Activated naive CD4-positive, alpha-beta T cell (primary cell): Measurements from ENCODE around the gene GOLGB1.
"Not testable (repeated sequence)": the region's sequence is repeated elsewhere in the genome, so short reads cannot be mapped to it uniquely, and the experiment has no call there.

Experiments
- DNase-seq, 4 experiments: peaks; one replicate each; lab custom pipeline; 2025; lab: John Stamatoyannopoulos, UW

The GOLGB1 gene

DNA sequence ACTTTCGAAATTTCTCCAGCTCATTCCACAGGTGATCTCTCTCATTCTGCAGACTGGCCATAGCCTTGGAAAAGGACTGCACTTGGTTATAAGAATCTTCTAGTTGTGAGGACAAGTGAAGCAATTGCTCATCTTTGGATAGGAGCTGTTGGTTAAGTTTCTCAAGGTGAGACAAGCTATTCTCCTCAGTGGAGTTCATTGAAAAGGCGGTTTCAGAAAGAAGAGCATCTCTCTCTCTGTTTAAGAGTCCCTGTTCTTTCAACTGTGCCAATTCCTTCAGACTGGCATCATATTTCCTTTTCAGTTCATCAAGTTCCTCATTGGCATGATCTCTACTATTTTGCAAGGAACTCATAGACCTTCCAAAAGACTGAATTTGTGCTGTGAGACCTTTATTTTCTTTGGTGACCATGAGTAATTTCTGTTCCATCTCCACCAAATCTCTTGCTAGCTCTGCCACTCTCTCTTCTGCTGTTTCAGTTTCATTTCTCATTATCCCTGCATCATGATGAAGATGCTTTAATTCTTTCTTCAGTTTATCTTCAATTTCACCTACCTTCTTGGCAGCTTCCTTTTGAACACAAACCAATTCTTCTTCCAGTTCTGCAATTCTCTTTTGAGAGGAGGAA is 58.6 kb downstream of the GOLGB1 start:
- DNase-seq: no peak

DNA sequence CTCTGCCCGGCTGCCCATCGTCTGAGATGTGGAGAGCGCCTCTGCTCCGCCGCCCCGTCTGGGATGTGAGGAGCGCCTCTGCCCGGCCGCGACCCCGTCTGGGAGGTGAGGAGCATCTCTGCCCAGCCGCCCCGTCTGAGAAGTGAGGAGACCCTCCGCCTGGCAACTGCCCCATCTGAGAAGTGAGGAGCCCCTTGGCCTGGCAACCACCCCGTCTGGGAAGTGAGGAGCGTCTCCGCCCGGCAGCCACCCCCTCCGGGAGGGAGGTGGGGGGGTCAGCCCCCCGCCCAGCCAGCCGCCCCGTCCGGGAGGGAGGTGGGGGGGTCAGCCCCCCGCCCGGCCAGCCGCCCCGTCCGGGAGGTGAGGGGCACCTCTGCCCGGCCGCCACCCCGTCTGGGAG is 60.8 kb downstream of the GOLGB1 start:
- DNase-seq: not testable (repeated sequence)

DNA sequence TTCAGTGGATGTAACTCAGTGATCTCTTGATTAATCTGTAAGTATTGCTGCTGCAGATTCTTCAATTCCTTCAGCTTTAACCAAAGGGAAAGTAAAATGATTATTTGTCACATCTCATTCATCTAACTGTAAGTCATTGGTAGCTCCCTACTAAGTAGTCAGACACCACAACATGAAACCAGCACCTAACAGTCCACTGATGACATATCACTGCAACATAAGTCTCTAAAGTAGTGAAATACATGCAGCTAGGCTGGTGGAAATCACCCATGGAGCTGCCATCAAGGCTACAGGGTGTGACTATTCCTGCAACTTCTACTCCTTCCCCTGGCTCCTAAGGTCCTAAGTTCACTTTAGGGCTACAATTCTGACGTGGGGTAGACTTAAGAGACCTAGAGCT is 67.7 kb downstream of the GOLGB1 start:
- no peak for DNase-seq

DNA sequence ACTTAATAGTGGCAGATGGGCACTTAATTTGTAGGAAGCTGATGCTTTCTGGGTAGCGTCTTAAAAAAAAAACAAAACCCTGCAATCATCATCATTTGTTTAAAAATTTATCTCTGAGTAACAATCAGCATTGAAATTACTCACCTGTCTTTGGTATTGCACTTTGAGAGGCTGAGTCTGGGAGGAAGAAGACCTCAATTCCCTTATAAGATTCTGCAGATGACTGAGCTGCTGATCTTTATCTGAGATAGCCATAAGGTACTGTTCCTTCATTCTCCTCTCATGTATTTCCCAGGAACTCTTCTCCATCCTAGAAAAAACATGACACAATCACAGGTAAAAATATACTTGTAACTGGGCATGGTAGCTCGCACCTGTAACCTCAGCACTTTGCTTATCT is 72.4 kb downstream of the GOLGB1 start:
- DNase-seq: no peak

DNA sequence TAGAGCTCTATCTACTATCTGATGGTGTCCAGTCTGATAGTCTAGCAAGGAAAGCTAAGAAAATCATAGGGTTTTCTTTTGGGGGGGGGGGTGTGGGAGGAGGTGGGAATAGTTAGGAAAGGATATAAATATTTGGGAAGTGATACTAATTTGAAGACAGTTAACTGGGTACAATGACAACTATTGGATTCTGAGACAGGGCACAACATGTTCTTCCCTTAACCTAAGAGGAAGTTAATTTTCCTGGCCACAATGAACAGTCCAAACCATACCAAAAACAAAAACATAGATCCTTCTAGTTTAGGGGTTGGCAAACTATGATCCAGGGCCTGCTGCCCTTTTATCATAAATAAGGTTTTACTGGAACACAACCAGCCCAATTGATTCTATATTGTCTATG is 78.9 kb downstream of the GOLGB1 start:
- DNase-seq: no peak

DNA sequence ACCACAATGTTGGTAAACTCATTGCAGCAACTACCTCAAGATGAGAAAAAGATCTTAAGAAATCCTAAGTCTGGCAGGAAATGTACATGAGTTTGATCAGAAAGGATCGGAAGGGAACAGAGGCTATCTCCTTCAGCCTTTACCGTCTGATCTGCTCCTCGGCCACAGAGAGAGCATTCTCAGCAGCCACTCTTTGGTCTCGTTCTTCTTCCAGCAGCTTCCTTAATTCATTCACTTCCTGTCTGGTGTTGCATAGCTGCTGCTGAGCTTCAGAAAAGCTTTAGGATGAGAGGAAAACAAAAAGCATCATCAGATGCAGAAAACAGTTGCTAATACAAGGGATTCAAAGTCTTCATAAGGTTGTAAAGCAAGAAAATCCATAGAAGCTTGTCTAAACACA is 82.2 kb downstream of the GOLGB1 start:
- no peak for DNase-seq

DNA sequence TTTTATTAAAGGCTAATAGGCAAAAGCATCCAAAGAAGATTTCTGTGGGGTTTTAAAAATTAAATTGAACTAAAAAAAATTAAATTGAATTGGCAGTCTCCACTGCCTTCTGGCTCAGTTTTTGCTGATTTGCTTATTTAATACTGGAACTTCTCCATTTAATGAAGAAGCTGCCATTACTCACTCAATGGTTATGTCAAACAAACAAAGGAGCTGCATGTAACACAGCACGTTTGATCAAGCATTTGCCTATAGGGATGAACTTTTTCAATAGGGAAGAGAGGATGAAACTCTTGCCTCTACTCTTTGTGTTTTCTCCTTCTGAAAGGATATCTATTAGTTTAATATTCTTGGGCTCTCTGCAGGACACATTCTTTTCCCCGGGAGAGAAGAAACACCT is 84.1 kb downstream of the GOLGB1 start:
- no peak for DNase-seq

DNA sequence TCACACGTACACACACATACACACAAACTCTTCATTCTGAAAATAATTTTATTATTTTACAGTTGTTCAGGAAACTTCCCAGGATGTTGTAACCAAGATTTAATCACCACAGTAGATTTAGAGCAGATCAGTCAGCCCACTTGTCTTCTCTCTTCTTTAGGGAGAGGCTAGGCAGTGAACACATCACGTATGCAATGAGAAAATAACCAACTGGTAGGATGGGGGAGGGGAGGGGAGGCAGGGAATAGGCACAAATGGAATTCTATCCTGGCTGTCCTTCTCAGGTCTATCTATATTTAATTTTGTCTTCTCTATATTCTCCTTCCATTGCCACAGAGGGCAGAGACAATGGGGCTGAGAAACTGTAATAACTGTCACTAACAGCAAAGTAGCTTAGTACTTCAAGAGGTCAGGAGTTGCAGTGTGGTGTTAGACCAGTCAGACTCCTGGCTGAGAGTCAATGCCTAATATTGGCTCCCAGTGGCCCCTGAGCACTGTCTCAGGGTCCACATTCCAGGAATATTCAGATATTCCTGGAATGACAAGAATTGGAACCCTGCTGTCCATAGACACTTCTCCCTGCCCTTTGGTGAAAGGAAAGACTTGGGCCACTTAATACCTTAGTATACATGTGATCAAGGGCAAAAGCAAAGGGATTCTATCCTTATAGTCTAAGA is 86.2 kb downstream of the GOLGB1 start:
- DNase-seq: no peak

DNA sequence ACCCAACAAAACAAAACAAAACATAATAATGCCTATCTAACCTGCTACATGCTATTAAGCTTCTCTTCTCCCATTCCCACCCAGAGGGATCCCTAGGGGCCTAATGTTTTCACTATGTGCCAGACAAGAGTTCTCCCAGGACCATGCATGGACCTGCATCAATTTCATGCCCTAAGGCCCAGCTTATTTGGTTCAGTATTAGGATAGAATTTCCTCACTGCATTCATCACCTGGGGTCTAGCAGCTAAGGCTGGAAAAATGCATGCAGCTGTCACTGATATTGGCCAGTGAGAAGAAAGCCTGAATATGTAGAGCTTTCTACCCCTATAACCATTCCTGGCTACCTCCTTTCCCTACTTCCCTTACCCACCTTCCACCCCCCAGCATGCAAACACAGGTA is 86.8 kb downstream of the GOLGB1 start:
- DNase-seq: no peak

DNA sequence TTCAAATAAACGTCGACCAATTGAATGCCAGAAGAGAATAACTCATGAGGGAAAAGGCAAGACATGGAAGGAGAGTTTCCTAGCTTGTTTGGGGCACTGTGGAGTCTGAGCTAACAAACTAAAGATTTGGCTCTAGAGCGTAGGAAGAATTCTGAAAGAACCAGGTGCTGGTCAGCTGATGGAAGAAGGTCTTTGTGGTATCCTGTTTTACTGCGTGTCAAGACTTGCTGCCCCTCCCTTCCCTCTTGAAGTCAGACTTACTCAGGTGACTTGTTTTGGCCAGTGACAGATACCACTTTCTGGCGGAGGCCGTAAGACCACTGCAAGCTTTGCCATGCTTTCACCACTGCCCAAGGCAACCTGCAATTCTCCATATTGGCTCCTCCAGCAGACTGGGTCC is 88.2 kb downstream of the GOLGB1 start:
- no peak for DNase-seq

DNA sequence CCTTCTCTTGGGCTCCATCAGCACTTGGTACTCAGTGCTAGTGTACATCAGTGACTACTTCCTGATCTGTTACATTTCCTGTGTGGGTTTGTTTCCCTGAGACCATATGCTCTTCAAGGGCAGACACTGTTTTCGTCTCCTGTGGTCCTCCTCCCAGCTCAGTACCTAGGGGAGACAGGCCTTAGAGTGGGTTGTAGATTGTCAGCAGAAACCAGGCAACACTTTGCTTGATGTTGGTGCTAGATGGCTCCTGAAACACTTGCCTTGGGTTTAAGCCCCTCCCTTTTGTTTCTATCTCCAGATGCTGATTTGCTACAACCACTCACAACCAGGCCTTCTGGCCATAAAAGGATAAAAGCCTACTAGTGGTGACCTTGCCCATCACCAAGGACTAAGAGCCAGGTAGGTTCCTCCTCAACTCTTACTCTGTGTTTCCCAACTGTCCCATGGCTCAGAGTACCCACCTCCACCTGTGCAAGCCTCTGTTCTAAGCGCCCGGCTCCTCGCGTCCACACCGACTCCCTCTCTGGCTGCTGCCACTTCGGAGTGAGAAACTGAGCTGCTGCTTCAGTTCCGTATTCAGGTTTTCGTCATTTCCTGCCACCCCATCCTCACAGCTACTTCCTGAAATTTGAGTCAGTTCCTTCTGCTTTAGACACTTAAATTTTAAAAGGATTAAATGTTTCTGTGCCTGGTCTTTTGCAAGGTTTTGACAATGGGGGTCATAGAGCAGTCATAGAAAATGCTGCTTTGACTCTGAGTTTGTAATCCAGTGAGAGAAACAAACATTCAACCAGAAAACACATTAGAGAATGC is 89.0 kb downstream of the GOLGB1 start, which contains the start of gene HCLS1:
Gene HCLS1 (minus strand): TSS at position 548 of the 816 bp plus-strand sequence. CDS start 2,556 bp downstream, outside the sequence.
- peak; percentile 15 to 56 (median 37) for DNase-seq

DNA sequence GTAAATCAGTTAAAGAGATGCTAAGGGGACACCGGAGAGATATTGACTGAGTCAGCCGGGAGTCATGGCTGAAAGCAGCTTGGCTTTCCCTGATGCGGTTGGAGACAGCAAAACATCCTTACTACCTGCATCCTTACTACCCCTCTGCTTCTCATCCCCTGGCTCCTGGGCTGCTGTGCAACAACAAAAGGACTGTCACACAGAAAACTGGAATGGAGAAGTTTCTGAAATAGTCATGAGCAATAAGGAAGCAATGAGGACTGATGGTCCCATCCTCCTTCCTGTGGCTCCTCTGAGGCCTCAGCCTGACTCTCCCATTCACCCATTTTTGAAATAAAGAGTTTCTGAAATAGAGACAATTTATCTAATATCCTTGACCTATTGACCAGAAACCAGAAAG is 90.0 kb downstream of the GOLGB1 start:
- DNase-seq: no peak

DNA sequence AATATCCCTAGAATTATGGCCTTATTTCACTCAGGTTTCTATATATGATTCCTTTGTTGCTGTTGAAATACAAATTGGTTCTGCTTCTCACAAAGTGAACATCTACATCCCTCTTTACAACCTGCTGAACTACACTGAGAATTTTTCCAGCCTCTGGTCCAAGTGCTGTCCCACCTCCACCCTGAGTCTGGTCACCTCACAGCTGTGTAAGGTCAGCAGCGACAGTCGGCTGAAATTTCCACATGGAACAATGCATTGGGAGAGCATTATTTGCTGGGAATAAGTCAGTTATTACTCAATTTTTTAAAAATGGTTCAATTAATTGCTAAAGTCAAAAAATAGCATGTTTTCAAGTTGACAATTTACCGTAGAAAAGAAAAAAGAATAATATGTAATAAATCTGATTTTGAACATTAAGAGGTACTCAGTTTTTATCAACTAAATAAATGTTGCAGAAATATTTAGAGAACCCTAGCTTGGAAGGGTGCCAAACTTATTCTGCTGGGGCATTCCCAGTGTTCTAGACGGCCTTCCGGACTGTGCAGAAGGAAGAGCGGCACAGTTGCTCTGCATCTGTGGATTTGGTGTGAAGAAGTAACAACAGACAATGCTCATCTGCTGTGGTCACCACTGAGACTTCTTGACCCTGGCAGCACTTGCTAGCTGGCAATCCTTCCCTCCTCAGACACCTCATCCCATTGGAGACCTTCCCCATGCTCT is 90.7 kb downstream of the GOLGB1 start:
- DNase-seq: no peak

DNA sequence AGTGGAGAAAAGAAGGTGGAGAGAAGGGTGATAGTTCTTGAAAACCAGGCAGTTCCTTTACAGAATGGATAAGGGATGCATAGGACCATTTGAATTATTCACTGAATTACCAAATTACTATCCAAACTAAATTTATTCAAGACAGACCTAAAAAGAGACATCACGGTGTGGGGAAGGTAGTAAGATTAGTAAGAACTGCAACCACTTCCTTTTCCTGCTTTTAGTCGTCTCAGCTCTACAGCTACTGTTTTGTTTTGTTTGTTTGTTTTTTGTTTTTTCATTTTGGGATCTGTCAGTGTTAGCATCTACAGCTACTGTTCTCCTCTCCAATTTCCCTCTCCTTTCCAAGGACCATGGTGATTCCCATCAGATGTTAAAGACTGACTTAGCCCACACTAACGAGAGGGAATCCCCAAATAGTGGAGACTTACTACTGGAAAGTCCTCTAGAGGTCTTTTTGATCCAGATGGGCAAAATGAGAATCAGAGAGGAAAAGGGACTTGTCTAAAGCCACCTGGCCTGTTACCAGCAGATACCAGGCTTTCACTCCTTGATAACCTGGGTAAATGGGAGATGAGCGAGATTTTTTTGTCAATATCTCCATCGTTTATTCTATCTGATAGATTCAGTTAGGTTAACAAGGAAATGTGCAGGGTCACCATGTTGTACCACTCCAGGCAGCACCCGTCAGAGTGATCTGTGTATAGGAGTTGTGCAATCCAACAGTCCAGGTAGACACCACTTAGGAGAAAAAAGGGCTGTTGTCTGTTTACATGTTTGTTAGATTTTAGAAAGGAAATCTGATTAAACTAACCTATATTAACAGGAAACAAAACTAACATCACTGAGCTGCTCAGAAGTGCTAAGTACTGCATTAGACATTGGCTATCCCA is 94.8 kb downstream of the GOLGB1 start:
- no peak for DNase-seq

DNA sequence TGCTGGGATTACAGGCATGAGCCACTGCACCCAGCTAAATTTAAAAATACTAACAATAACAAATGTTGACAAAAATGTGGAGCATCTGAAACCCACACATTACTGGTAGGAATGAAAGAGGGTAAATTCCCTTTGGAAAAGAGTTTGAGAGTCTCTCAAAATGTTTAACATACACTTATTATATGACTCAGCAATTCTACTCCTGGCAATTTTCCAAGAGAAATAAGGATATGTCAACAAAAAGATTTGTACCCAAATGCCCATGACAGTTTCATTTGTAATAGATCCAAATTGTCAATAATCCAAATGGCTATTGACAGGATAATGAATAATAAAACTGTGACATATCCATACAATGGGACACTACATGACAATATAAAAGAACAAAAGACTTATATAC is 97.9 kb downstream of the GOLGB1 start:
- DNase-seq: no peak

DNA sequence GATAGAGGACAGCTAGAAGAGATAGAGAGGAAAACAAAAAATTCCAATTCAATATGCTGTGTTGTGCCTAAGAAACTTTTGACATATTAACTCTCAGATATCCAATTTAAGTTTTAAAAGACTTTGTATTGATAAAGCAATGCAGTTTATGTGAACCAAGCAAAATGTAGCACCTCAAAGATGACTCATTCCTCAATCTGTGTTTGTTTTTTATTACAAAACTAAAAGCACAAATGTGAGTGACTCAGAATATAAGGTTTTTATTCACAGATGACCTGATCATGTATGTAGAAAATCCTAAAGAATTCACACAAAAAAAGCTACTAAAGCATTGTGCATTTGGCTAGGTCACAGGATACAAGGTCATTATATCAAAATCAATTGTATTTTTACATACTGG is 99.9 kb downstream of the GOLGB1 start:
- no peak for DNase-seq

DNA sequence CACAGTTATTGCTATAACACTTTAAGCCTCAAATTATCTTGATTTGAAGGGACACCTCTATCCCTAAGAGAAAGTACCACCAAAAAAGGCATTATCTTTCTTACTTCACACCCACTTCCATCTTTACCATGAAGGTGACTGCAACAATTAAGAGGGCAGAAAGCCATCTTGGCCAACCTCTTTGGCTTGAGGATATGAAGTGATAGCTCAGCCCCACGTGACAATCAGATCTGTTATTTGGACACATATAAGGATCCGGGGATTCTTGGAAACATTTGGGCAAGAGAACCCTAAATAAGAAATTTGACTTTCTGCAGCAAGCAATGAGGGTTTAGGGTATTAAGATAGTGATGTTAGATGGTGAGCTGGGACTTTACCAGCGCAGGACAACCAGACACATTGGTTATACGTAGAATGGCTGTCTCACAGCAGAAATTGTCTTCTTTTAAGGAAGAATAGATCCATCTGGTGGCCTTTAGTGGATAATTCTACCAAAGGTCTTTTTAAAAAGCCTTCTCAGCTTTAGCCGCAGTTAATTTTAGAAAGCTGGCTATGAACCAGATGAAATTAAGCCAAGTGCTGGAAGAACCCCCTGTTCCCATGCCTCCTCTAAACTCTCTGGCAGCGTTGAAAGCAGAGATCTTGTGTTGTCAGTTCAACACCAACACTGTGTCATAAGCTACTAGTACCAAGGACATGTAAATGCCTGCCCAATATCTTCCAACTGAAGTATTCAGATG is 101.2 kb downstream of the GOLGB1 start:
- DNase-seq: no peak

DNA sequence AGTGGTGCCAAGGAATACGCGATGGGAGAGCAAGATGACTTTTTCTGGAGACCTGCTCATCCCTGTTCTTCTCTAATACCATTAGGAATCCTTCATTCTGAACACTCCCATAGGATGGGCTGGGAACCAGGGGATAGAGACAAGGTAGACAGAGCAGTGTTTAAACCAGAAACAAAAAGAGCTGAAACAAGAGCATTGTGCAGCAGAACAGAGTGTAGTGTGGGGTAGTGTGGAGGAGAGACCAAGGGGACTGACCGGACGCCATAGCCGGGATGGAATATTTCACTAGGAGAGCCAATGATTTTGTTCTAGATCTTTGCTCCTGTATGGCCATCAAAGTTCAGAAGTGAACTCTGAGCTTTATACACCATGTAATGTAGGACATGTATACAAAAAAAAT is 104.5 kb downstream of the GOLGB1 start:
- DNase-seq: no peak

DNA sequence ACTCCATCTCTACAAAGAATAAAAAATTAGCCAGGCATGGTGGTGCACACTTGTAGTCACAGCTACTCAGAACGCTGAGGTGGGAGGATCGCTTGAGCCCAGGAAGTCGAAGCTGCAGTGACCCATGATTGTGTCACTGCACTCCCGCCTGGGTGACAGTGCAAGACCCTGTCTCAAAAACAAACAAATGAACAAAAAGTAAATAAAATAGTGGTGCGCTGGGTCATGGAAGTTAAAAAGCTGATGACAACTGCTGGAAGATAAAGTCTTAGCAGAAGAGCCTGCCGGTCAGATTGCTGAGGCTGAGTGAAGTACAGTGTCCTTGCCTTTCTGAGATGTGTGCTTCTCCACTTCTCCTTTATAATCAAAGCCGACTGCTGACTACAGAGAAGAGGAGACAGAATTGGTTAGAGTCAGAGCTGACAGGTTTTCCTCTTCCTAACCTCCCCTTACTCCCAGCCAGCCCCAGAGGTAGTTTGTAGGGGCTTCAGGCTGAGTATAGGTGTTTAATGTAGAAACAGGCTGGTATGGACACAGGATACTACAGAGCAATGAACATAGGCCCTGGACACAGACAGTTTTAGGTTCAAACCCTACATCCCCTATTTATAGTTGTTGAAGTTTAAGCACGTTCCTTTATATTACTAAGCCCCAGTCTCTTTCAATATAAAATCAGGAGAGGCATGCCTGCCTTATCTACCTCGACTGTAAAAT is 106.8 kb downstream of the GOLGB1 start:
- no peak for DNase-seq

DNA sequence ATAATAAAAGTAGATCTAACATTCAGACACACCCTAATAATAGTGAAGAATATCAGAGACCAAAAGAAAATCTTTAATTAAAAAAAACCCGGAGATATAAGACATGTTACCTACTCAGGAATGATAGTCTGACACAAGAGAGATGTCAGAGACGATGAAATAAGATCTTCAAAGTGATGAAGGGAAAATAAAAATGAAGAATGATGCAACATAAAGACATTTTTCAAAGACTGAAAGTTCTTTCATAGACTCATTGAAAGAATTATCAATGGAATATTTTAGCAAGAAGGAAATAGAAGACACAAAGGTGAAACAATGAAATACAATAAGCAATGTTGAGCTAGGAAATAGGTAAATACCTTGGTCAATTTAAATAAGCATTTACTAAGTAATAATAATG is 108.4 kb downstream of the GOLGB1 start:
- DNase-seq: no peak
